HG02943 (cell line): ENCODE results near the gene COA8.

Experiments used
- ATAC-seq: cut with Tn5 transposase; IDR thresholded peaks from one replicate; pipeline ENCODE4 v1.9.1; 2021; ENCODE audit warnings: mild to moderate bottlenecking, low read depth, moderate library complexity; ENCODE audit not compliant: unreplicated experiment

Gene COA8, protein sequence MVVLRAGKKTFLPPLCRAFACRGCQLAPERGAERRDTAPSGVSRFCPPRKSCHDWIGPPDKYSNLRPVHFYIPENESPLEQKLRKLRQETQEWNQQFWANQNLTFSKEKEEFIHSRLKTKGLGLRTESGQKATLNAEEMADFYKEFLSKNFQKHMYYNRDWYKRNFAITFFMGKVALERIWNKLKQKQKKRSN

GRCh38 chr14:103562429-103563225, at the start of gene COA8, which contains the start of gene BAG5:
Gene COA8, plus strand, starts transcription at chr14:103562960. Its CDS starts 42 bp downstream, at chr14:103563002.
Gene BAG5, minus strand, starts transcription at chr14:103562657. Its CDS starts 1,493 bp downstream, at chr14:103561164.
- ATAC-seq = peak; percentile 64

- ATAC-seq = no peak
These were observed 48.0 kb upstream of the COA8 start for GRCh38 chr14:103514596-103515421.

GRCh38 chr14:103516426-103517173, 46.2 kb upstream of the COA8 start:
- no peak for ATAC-seq

GRCh38 chr14:103517174-103517566, 45.6 kb upstream of the COA8 start:
- no peak for ATAC-seq

GRCh38 chr14:103517721-103518421, 44.9 kb upstream of the COA8 start:
- ATAC-seq = no peak

- ATAC-seq = no peak
These were observed 44.2 kb upstream of the COA8 start for GRCh38 chr14:103518422-103519042.

GRCh38 chr14:103519043-103519836, 43.5 kb upstream of the COA8 start:
- no peak for ATAC-seq

DNA sequence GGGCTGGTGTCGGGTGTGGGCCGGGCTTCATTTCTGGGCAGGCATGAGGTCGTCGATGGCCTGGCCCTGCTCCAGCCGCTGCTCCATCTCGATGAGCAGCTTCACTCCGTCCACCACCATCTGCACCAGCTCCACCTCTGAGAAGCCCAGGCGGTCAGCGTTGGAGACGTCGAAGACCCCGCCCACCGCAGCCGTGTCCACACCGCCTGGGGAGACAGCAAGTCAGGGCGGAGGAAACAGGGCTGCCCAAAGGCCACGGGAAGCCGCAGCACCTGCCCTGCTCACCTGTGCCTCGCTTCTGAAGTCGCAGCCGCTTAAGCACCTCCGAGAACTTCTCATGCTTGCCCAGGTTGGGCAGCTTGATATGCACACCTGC, 42.9 kb upstream of the COA8 start:
- ATAC-seq = no peak

GRCh38 chr14:103520269-103520656, 42.5 kb upstream of the COA8 start:
- ATAC-seq = no peak

GRCh38 chr14:103520657-103521437, 41.9 kb upstream of the COA8 start:
- no peak for ATAC-seq

GRCh38 chr14:103521438-103521950, 41.3 kb upstream of the COA8 start:
- no peak for ATAC-seq

DNA sequence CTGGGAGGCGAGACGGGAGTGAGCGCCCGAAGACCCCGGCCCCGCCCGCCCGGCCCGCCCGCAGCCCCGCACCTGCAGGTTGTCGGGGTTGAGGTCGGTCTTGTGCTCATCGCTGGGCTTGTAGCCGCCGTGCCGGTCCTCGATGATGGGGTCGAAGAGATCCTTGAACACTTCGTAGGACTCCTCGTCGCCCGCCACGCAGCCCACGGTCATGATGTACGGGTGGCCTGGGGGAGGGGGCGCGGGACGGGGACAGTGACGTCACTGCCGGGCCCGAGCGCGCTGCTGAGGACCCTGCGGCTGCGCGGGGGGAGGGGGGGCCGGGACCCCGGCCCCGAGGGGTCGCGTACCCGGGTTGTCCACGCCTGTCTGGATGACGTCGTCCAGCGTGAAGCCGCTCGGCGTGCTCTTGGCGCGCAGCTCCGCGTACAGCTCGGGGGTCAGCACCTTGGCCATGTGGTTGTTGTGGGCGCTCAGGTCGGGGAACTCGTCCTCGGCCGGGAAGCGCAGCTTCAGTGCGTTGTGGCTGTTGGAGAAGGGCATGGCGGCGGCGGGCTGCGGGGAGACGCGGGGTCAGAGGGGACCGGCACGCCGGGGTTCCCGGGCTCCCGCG, 40.7 kb upstream of the COA8 start:
- no peak for ATAC-seq

DNA sequence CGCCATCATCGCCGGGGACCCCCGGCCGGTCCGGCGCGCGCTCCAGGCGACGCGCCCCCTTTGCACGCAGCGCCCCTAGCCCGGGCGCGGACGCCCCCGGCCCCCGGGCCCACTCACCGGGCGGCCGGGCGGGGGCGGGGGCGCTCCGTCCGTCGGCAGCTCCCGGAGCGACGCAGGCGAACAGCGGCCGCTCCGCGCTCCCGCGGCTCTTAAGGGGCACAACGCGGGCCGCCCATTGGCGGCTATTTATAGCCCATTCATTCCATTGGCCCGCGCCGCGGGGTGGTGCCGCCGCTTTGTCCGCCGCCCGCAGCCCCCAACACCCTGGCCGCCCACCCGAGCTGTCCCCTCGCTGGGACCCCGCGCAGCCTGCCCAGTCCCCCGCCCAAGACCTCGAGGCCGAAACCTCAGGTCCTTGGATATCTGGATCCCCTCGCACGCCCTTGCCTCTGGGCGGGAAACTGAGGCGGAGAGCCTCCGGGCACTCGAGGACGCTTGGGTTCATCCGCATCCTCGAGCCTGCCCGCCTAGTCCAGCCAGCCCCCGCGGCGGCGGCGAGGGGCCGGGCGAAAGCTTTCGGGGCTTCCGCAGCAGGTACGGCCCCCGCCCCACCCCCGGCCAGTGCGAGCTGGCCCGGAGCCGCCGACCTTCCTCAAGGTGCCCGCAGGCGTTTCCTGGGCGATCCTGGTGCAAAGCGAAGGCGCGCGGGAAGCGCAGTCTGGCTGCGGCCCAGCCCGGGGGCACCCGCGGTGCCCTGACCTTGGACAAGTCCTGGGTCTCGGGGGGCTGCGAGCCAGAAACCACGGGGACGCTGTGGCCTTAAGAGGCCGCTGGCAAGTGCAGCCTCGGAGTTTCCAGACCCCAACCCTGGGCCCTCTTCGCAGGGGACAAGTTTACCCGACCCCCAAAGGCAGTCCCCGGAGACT, 39.8 kb upstream of the COA8 start, which contains the start of gene CKB:
Gene CKB (minus strand): TSS at position 182 of the 926 bp plus-strand sequence. CDS start 337 bp downstream, outside the sequence.
- no peak for ATAC-seq

DNA sequence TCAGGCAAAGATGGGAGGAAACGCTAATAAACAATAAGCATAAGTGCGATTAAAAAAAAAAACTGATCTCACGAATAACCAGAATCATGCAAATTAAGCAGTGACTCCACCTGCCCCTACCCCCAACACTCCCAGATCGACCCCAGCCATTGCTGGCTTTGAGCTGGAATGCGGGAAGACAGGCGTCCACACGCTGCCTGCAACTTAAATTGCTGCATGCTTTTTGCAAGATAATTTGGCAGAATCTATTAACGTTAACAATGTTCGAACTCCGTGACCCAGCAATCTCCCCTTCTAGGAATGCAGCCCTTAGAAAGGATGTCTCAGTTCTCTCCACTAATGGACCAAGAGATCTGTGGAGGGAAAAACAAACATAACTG, 39.2 kb upstream of the COA8 start:
- ATAC-seq = no peak

- ATAC-seq = no peak
These were observed 38.5 kb upstream of the COA8 start for GRCh38 chr14:103524002-103524935.
